Endothelial cell of umbilical vein (primary cell): ENCODE results near the gene B4GALT7. TPM values are rescaled to one million over a fixed set of nuclear protein-coding genes. Genes with fewer than 3 reads are reported as not detected.

Experiments
- BruUV-seq: library from RNA; stranded (reverse); fragments of 400-500 nt; replicated peaks from 2 replicates; lab custom pipeline; 2021; lab: Mats Ljungman, UMichigan
- CTCF ChIA-PET: fragments of 300-600, 350-600 bp; sonication (Branson Sonifier 250); formaldehyde crosslinking; loops from one replicate; lab custom pipeline; 2021; ENCODE audit warnings: antibody characterized with exemption, inconsistent platforms; lab: Charles Lee
- POLR2A ChIA-PET: fragments of 300-600, 350-600 bp; sonication (Branson Sonifier 250); formaldehyde crosslinking; loops from one replicate; lab custom pipeline; 2021; ENCODE audit warnings: antibody characterized with exemption, inconsistent platforms; lab: Charles Lee
- DNase-seq: peaks from one replicate; pipeline ENCODE4 v3.0.0-alpha.2; 2011; ENCODE audit warnings: low read depth, low spot score
- FAIRE-seq: peaks from 2 replicates; lab custom pipeline; 2011; peaks lifted over from hg19 to GRCh38; lab: Jason Lieb, UNC
- H2AFZ ChIP-seq: 2 replicates; pipeline ENCODE4 v1.6.0; 2012; ENCODE audit warnings: low read depth, low read length, control low read depth, inconsistent platforms
- H3K27ac ChIP-seq: 2 replicates; pipeline ENCODE4 v1.5.1; 2011; ENCODE audit warnings: low read depth, mild to moderate bottlenecking, control low read depth, low read length, moderate library complexity; ENCODE audit not compliant: insufficient read depth
- H3K27me3 ChIP-seq, 2 experiments: 2 replicates each; pipeline versions ENCODE4 v1.6.0 to v1.6.1; 2011; ENCODE audit warnings: low read length in 2 of 2, mixed read lengths in 1 of 2; ENCODE audit not compliant: control insufficient read depth in 2 of 2, insufficient read depth in 2 of 2
- H3K36me3 ChIP-seq, 2 experiments: 2 replicates in 1 of 2; 3 replicates in 1 of 2; pipeline ENCODE4 v1.5.1; 2011; ENCODE audit warnings: low read length in 2 of 2, mild to moderate bottlenecking in 1 of 2, moderate library complexity in 1 of 2; ENCODE audit not compliant: control insufficient read depth in 2 of 2, insufficient read depth in 2 of 2; ENCODE audit errors: extremely low read depth in 1 of 2
- H3K4me1 ChIP-seq: 3 replicates; pipeline ENCODE4 v1.5.1; 2011; ENCODE audit warnings: mild to moderate bottlenecking, low read length; ENCODE audit not compliant: control insufficient read depth, insufficient read depth; ENCODE audit errors: extremely low read depth
- H3K4me2 ChIP-seq: 2 replicates; pipeline ENCODE4 v1.6.1; 2011; ENCODE audit warnings: low read length, control low read depth, mixed read lengths; ENCODE audit not compliant: insufficient read depth
- H3K4me3 ChIP-seq, 3 experiments: fragments of 200-600 bp in 1 of 3; sonication (generic), shearing (Covaris generic) in 1 of 3; replicated peaks in 1 of 3; 2 replicates each; pipeline ENCODE4 v1.5.1; 2011 to 2016; ENCODE audit warnings: control low read depth in 3 of 3, low read length in 3 of 3, mild to moderate bottlenecking in 2 of 3, inconsistent platforms in 1 of 3, low read depth in 1 of 3, moderate library complexity in 1 of 3; ENCODE audit not compliant: insufficient read depth in 1 of 3
- H3K79me2 ChIP-seq: 2 replicates; pipeline ENCODE4 v1.6.0; 2012; ENCODE audit warnings: low read length, inconsistent platforms; ENCODE audit not compliant: control insufficient read depth, insufficient read depth
- H3K9ac ChIP-seq: replicated peaks from 2 replicates; pipeline ENCODE3; 2011; ENCODE audit warnings: low read length, control low read depth; ENCODE audit not compliant: insufficient read depth; ENCODE audit errors: extremely low read depth
- H3K9me1 ChIP-seq: replicated peaks from 3 replicates; pipeline ENCODE4 v1.6.0; 2011; ENCODE audit warnings: mild to moderate bottlenecking, low read length; ENCODE audit not compliant: control insufficient read depth, insufficient read depth; ENCODE audit errors: extremely low read depth
- H3K9me3 ChIP-seq: replicated peaks from 2 replicates; pipeline ENCODE4 v1.5.1; 2012; ENCODE audit warnings: low read length, inconsistent platforms; ENCODE audit not compliant: control insufficient read depth, insufficient read depth
- H4K20me1 ChIP-seq: replicated peaks from 2 replicates; pipeline ENCODE3; 2011; ENCODE audit warnings: mild to moderate bottlenecking, low read length; ENCODE audit not compliant: control insufficient read depth, insufficient read depth; ENCODE audit errors: extremely low read depth
- CTCF ChIP-seq, 2 donors: IDR thresholded peaks; 1 replicate in 1 of 2; 2 replicates in 1 of 2; pipeline ENCODE4 v1.5.1; 2011; ENCODE audit warnings: low read length in 2 of 2, mild to moderate bottlenecking in 2 of 2, moderate library complexity in 2 of 2, control low read depth in 1 of 2, inconsistent platforms in 1 of 2, low read depth in 1 of 2; ENCODE audit not compliant: insufficient read depth in 1 of 2; ENCODE audit errors: extremely low read depth in 1 of 2
- EZH2 ChIP-seq: IDR thresholded peaks from 2 replicates; pipeline ENCODE4 v1.6.1; 2012; ENCODE audit warnings: borderline replicate concordance, low read depth, mild to moderate bottlenecking, moderate library complexity, low read length, inconsistent platforms; ENCODE audit not compliant: severe bottlenecking
- FOS ChIP-seq: IDR thresholded peaks from 2 replicates; pipeline ENCODE4 v1.6.1; 2011; ENCODE audit warnings: mild to moderate bottlenecking, low read length, moderate library complexity, borderline replicate concordance; ENCODE audit not compliant: insufficient read depth
- GATA2 ChIP-seq: IDR thresholded peaks from 2 replicates; pipeline ENCODE4 v1.7.0; 2011; ENCODE audit warnings: low read depth, mild to moderate bottlenecking, moderate library complexity, mixed read lengths, low read length; ENCODE audit not compliant: insufficient read length, insufficient read depth
- JUN ChIP-seq: IDR thresholded peaks from 2 replicates; pipeline ENCODE4 v1.6.1; 2011; ENCODE audit warnings: borderline replicate concordance, low read depth; ENCODE audit not compliant: insufficient read length, insufficient read depth
- MYC ChIP-seq: IDR thresholded peaks from one replicate; pipeline ENCODE4 v1.6.1; 2011; ENCODE audit warnings: mild to moderate bottlenecking, low read depth, low read length
- POLR2A ChIP-seq: IDR thresholded peaks from 2 replicates; pipeline ENCODE4 v1.6.1; 2012; ENCODE audit warnings: low read depth, mild to moderate bottlenecking, control low read depth, low read length
- dilution Hi-C: fragments of 300-500 bp; cut with MboI; formaldehyde crosslinking; loops from one replicate; pipeline ENCODE4 v1.15.0; 2019; ENCODE audit warnings: low sequenced_read_pairs; ENCODE audit not compliant: extremely low pct_ligation_motif_present
- intact Hi-C: fragments of 100-400 bp; cut with micrococcal nuclease; formaldehyde crosslinking; loops from one replicate; pipeline ENCODE4 v1.10.0; 2022
- polyA plus RNA-seq, 4 experiments: library from polyadenylated mRNA; depleted of rRNA in 3 of 4; stranded (reverse) in 3 of 4; unstranded in 1 of 4; fragments of >200 nt; gene quantifications; 2 replicates each; pipeline versions ENCODE4 v1.2.1 to v1.2.3, GENCODE V29; 2011 to 2012; ENCODE audit warnings: missing spikeins in 1 of 4
- total RNA-seq: library from RNA; stranded (reverse); gene quantifications from 2 replicates; pipeline ENCODE4 v1.2.3, GENCODE V29; 2021
- TF ChIP-seq, protein P1 (sequence below): IDR thresholded peaks from 2 replicates; pipeline ENCODE4 v1.6.1; 2011; ENCODE audit not compliant: insufficient read depth, insufficient read length

The B4GALT7 gene
- total and polyA plus RNA-seq, 2 donors (not counting 3 experiments of a cell fraction or from before 2014, with no cell fraction given): 35.1 to 78.9 TPM

DNA sequence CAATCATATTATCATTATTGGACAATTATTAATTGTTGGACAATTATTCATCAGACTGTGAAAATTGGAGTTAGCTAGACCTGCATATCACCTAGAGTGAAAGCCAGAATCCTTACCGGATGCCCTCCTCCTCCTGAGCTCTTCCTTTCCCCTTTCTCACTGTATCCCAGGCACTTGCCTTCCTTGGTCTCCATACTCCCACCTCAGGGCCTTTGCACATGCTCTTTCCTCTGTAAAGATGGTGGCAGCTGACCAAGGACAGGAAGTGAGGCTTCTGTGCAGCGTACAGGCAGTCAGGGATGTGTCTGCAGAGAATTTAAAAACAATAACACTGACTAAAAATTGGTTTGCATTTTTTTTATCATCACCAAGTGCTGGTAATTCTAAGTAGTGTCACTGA, 30.0 kb upstream of the B4GALT7 start:
- no peaks in the 10 kb centered on the region for H3K4me1 ChIP-seq
- no peaks in the 10 kb centered on the region for H3K79me2 ChIP-seq
- DNase-seq: no peak
- H2AFZ ChIP-seq: no peak overlapping the region
- peaks cover 0 to 1% of the 10 kb centered on the region in 2 experiments for H3K27me3 ChIP-seq
- H3K9ac ChIP-seq: no peak overlapping the region
- no peak overlapping the region for H3K4me2 ChIP-seq
- H3K9me1 ChIP-seq: no peaks in the 10 kb centered on the region
- FAIRE-seq: no peak
- H3K4me3 ChIP-seq: no peak overlapping the region
- no TSS peak for BruUV-seq
- H4K20me1 ChIP-seq: no peaks in the 10 kb centered on the region
- intact Hi-C loops: no loop called here
- CTCF ChIA-PET: interaction anchor here (1.0 to 1.3 kb wide), 2 partner anchors 9 to 37 kb away, joined by 3 to 4 read pairs; no protein-coding TSS in a partner anchor
- TF ChIP-seq GATA2 (no peak), FOS (no peak), CTCF (IDR thresholded peaks at IDR 0.05; ENCODE audit: extremely low read depth in 1 of 2, insufficient read depth in 1 of 2, low read depth in 1 of 2, low read length in 2 of 2) (no peak), MYC (no peak), EZH2 (no peak), POLR2A (no peak), JUN (no peak)
- TF ChIP-seq, protein P1, sequence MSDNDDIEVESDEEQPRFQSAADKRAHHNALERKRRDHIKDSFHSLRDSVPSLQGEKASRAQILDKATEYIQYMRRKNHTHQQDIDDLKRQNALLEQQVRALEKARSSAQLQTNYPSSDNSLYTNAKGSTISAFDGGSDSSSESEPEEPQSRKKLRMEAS: no peak
- H3K27ac ChIP-seq: no peak overlapping the region
- H3K9me3 ChIP-seq: no peaks in the 10 kb centered on the region
- POLR2A ChIA-PET: no interaction called here
- dilution Hi-C loops: no loop called here
- no peaks in the 10 kb centered on the region for H3K36me3 ChIP-seq
